SHP77 treated with DMSO at 0.1 percent for 48 hours (cell line): ENCODE results near the gene PLCH2.
"Not testable (repeated sequence)": the region's sequence is repeated elsewhere in the genome, so short reads cannot be mapped to it uniquely, and the experiment has no call there.

Experiments used
- DNase-seq: peaks from one replicate; lab custom pipeline; 2025; lab: John Stamatoyannopoulos, UW

The PLCH2 gene

GRCh38 chr1:2476061-2476999 lies at the start of gene PLCH2:
TSS of gene PLCH2 (plus strand) at chr1:2476289. CDS start at chr1:2476589, 300 bp downstream.
- no peak for DNase-seq

GRCh38 chr1:2426540-2426939 lies 49.5 kb upstream of the PLCH2 start:
- no peak for DNase-seq

- no peak for DNase-seq
Measured at GRCh38 chr1:2427051-2427450, 49.0 kb upstream of the PLCH2 start.

GRCh38 chr1:2427976-2428375 lies 48.1 kb upstream of the PLCH2 start:
- no peak for DNase-seq

- DNase-seq: no peak
Measured at GRCh38 chr1:2428490-2428889, 47.6 kb upstream of the PLCH2 start.

GRCh38 chr1:2429780-2430591 lies 46.1 kb upstream of the PLCH2 start:
- no peak for DNase-seq

GRCh38 chr1:2430592-2430973 lies 45.5 kb upstream of the PLCH2 start:
- DNase-seq: no peak

GRCh38 chr1:2431103-2431502 lies 45.0 kb upstream of the PLCH2 start:
- DNase-seq: no peak

- no peak for DNase-seq
Measured at GRCh38 chr1:2431518-2431917, 44.6 kb upstream of the PLCH2 start.

- no peak for DNase-seq
Measured at GRCh38 chr1:2432441-2432844, 43.6 kb upstream of the PLCH2 start.

GRCh38 chr1:2433196-2433595 lies 42.9 kb upstream of the PLCH2 start:
- no peak for DNase-seq

GRCh38 chr1:2433936-2434655 lies 42.0 kb upstream of the PLCH2 start:
- no peak for DNase-seq

GRCh38 chr1:2435091-2435490 lies 41.0 kb upstream of the PLCH2 start:
- DNase-seq: no peak

- no peak for DNase-seq
Measured at GRCh38 chr1:2435746-2436355, 40.2 kb upstream of the PLCH2 start.

GRCh38 chr1:2436876-2437275 lies 39.2 kb upstream of the PLCH2 start:
- DNase-seq: no peak

- no peak for DNase-seq
Measured at GRCh38 chr1:2437617-2438016, 38.5 kb upstream of the PLCH2 start.

GRCh38 chr1:2438038-2438437 lies 38.1 kb upstream of the PLCH2 start:
- DNase-seq: no peak

GRCh38 chr1:2438641-2439040 lies 37.4 kb upstream of the PLCH2 start:
- DNase-seq: no peak

- DNase-seq: no peak
Measured at GRCh38 chr1:2439369-2439768, 36.7 kb upstream of the PLCH2 start.

GRCh38 chr1:2440346-2440745 lies 35.7 kb upstream of the PLCH2 start:
- not testable (repeated sequence) for DNase-seq

- no peak for DNase-seq
Measured at GRCh38 chr1:2441746-2442145, 34.3 kb upstream of the PLCH2 start.

GRCh38 chr1:2442661-2443060 lies 33.4 kb upstream of the PLCH2 start:
- no peak for DNase-seq
